ENCODE data around the gene ZNF446.
"Not testable (repeated sequence)": the region's sequence is repeated elsewhere in the genome, so short reads cannot be mapped to it uniquely, and the experiment has no call there.

The ZNF446 gene

GRCh38 chr19:58470837-58471543 lies 5.2 kb upstream of the ZNF446 start:
- DNase-seq = not testable (repeated sequence)

DNA sequence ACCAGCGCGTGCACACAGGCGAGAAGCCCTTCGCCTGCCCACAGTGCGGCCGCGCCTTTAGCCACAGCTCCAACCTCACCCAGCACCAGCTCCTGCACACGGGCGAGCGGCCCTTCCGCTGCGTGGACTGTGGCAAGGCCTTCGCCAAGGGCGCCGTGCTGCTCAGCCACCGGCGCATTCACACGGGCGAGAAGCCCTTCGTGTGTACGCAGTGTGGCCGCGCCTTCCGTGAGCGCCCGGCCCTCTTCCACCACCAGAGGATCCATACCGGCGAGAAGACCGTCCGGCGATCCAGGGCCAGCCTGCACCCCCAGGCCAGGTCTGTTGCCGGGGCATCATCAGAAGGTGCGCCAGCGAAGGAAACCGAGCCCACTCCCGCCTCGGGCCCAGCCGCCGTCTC lies 4.4 kb upstream of the ZNF446 start:
- no peak for DNase-seq

- no peak for DNase-seq
Observed at GRCh38 chr19:58473775-58474174, 2.4 kb upstream of the ZNF446 start.

DNA sequence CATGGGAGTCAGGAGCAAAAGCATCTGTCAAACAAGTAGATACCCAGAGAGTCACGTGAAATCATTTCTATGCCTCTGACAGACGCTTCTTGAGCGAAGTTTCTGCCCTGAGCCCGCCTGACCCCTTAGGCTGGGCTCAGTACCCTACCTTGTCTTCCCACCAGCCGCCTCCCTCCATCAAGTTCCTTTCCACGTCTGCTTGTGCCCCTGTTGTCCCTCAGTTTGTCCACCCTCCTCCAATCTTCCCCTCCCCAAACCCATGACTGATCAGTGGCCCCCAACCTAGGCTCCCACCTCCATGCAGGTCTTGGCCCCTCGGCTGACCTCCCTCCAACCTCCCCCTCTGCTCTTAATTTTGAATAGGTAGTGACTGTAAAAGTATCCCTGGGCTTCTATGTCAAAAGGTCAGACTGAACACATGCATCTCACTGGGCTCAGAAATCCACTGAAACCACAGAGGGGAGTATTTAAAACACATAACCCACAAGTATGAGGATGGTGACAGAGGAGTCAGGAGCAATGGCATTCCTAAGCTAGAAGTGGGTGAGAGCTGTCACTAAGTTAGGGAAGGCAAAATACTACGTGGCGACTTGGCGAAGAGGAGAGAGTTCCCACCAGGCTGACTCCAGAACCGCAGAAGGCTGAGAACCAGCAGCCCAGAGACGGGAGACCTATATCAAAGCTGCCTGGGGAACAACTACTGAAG lies 1.7 kb upstream of the ZNF446 start:
- DNase-seq = no peak

- DNase-seq = no peak
Observed at GRCh38 chr19:58474997-58475713, 997 bp upstream of the ZNF446 start.

GRCh38 chr19:58476498-58477015 lies 405 bp downstream of the ZNF446 start:
- DNase-seq = no peak

GRCh38 chr19:58477130-58477529 lies 978 bp downstream of the ZNF446 start:
- no peak for DNase-seq

- DNase-seq = no peak
Observed at GRCh38 chr19:58477871-58478270, 1.7 kb downstream of the ZNF446 start.

DNA sequence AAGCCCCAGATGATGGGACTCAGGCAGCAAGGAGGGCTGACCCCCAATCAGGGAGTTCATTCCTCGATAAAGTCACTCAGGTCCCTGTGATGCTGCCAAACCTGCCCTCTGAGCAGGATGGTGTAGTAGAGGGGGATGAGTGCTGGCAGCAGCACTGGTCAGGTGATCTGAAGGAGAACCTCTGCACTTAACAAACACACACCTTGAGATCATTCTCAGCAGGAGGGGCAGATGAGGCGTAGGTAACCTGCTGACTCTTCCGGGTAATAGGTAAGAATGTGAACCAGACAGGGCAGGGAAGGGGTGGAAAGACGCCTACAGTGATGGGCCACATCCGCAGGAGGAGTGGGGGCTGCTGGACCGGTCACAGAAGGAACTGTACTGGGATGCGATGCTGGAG lies 3.2 kb downstream of the ZNF446 start:
- DNase-seq = no peak

- no peak for DNase-seq
Observed at GRCh38 chr19:58479736-58480480, 3.8 kb downstream of the ZNF446 start.

DNA sequence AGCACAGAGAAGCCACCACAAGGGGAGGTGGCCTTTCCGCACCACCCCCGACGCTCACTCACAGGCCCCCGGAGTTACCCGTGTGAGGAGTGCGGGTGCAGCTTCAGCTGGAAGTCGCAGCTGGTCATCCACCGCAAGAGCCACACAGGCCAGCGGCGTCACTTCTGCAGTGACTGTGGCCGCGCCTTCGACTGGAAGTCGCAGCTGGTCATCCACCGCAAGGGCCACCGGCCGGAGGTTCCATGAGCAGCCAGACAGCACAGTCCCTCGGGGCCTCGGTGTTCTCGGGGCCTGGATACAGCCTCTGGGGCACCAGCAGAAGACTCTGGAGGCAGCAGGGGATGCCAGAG lies 4.3 kb downstream of the ZNF446 start:
- DNase-seq = no peak

DNA sequence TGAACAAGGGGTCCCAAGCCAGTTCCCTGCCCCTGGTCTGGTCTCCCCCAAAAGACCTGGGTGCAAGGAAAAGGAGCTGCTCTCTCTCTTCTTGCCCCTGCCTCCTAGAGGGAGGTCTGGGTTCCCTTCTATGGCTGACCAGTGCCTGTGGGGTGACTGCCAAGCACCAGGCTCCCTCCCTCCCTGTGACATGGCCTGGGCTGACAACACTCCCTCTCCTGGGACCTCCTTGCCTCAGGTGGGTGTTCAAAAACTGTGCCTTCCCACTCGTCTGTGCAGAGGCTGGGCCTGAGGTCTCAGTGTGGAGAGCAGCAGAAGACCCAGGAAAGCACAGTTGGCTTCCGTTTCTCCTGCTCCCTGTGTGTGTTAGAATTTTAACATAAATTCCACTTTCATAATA lies 4.7 kb downstream of the ZNF446 start:
- DNase-seq = no peak

GRCh38 chr19:58482372-58482771 lies 6.2 kb downstream of the ZNF446 start:
- DNase-seq = no peak

- no peak for DNase-seq
Observed at GRCh38 chr19:58483776-58484175, 7.6 kb downstream of the ZNF446 start.

GRCh38 chr19:58484349-58484748 lies 8.2 kb downstream of the ZNF446 start:
- DNase-seq = not testable (repeated sequence)

GRCh38 chr19:58491393-58491792 lies 15.2 kb downstream of the ZNF446 start:
- no peak for DNase-seq

- no peak for DNase-seq
Observed at GRCh38 chr19:58492265-58492664, 16.1 kb downstream of the ZNF446 start.

DNA sequence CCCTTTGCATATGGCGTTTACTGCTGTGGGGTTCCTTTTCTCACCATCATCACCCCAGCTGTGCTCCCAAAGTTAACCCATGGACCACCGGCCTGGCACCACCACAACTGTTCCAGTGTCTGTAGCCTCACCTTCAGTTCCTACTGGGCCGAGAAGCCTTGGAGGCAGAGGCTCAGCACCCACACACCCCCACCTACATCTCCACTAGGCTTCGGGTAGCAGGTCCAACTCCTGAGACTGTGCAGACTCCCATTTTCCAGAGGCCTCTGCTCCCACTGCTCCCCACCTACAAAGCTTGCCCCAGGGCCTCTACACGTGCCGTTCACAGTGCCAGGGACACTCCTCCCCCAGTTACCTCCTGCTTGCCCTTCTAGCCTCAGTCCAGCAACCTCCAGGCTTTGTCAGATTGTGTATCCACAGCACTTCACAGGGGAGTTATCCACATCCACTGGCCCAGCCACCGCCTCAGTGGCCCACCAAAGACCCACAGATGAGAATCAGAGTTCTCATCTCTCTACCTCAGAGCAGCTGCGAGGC lies 21.6 kb downstream of the ZNF446 start:
- no peak for DNase-seq

GRCh38 chr19:58498316-58499020 lies 22.3 kb downstream of the ZNF446 start:
- DNase-seq = no peak

- peak; percentile 89 for DNase-seq
Observed at GRCh38 chr19:58499021-58499927, 23.1 kb downstream of the ZNF446 start.

GRCh38 chr19:58500242-58500641 lies 24.1 kb downstream of the ZNF446 start:
- DNase-seq = no peak
